Adrenal gland (tissue), 12 donors: ENCODE measurements around the gene PDF. TPM values are rescaled to one million over a fixed set of nuclear protein-coding genes. Genes with fewer than 3 reads are reported as not detected.

Experiments
- DNase-seq, 7 donors: peaks; one replicate each; pipeline ENCODE4 v3.0.0-alpha.2; 2019 to 2020
- H3K27ac ChIP-seq, 5 donors: fragments of 200-600 bp; sonication (generic) in 4 of 5; 1 replicate in 3 of 5; 2 replicates in 2 of 5; pipeline versions ENCODE4 v1.5.1 to v1.8.0; 2016 to 2020; ENCODE audit warnings: mild to moderate bottlenecking in 1 of 5
- H3K27me3 ChIP-seq: fragments of 200-600 bp; 2 replicates; pipeline ENCODE4 v1.8.0; 2021
- H3K36me3 ChIP-seq, 2 donors: fragments of 200-600 bp; replicated peaks in 1 of 2; 1 replicate in 1 of 2; 2 replicates in 1 of 2; pipeline versions ENCODE4 v1.5.1 to v1.8.0; 2018 to 2022
- H3K4me1 ChIP-seq, 2 donors: fragments of 200-600 bp; replicated peaks in 1 of 2; 1 replicate in 1 of 2; 2 replicates in 1 of 2; pipeline versions ENCODE4 v1.5.1 to v1.8.0; 2018 to 2021
- H3K4me3 ChIP-seq, 4 donors: fragments of 200-600 bp; sonication (generic) in 3 of 4; one replicate each; pipeline ENCODE4 v1.5.1; 2016 to 2018
- H3K9me3 ChIP-seq, 3 donors: fragments of 200-600 bp; sonication (generic) in 1 of 3; replicated peaks in 1 of 3; 1 replicate in 2 of 3; 2 replicates in 1 of 3; pipeline versions ENCODE4 v1.5.1 to v1.8.0; 2016 to 2021
- POLR2A ChIP-seq, 2 donors: fragments of 450-650 bp; IDR thresholded peaks; one replicate each; pipeline ENCODE4 v1.6.1; 2017; ENCODE audit warnings: antibody characterized with exemption in 2 of 2, mild to moderate bottlenecking in 2 of 2, moderate library complexity in 1 of 2
- WGBS, 4 donors: extraction: QIAGEN DNeasy Blood & Tissue Kit in 2 of 4; methylation state at CpG; one replicate each; pipeline versions ENCODE4 v1.1.5 to v1.1.7; 2013 to 2017; 5-methylcytosine and 5-hydroxymethylcytosine counted together
- intact Hi-C, 2 donors: fragments of 100-400 bp; cut with DNase I; formaldehyde crosslinking; loops; one replicate each; pipeline versions ENCODE4 v1.14.1 to v1.15.0; 2022 to 2023
- polyA plus RNA-seq, 3 donors: library from polyadenylated mRNA; stranded (reverse); fragments of 200-250 nt in 2 of 3; fragments of 350-450 nt in 1 of 3; fragmentation: Illumina TruSeq in 1 of 3; extraction: RNeasy Lipid Tissue Mini Kit (QIAGEN cat#74804) in 1 of 3; gene quantifications; one replicate each; pipeline ENCODE4 v1.2.3, GENCODE V29; 2013 to 2014
- total RNA-seq, 9 donors: library from RNA; depleted of rRNA in 4 of 9; stranded (reverse); fragments of >200 nt in 4 of 9; fragments of 120-200 nt in 1 of 9; fragmentation: NEBNext Ultra II Directional in 1 of 9; extraction: Animal tissue kit (Norgen Biotek cat#: 25700) in 1 of 9; gene quantifications; one replicate each; pipeline versions ENCODE4 v1.1.0 to v1.2.4, GENCODE V29; 2013 to 2023
- TF ChIP-seq, protein P1 (sequence below), 6 experiments: fragments of 450-650 bp in 4 of 6; fragments of 200-600 bp in 2 of 6; sonication (generic) in 1 of 6; IDR thresholded peaks; 1 replicate in 5 of 6; 2 replicates in 1 of 6; pipeline versions ENCODE4 v1.5.1 to v1.8.0; 2016 to 2021; ENCODE audit warnings: antibody characterized with exemption in 6 of 6, mild to moderate bottlenecking in 2 of 6, moderate library complexity in 1 of 6
- donor health status: healthy with polysubstance abuse.
- donor health status: Bipolar disorder and iron deficiency.
- donor health status: DM: yes; HTN: yes; CAD: no.
- donor health status: DM: no; HTN: no; CAD: no.
- donor health status: DM: no; HTN: no; CAD: no.
- donor health status: DM: yes; HTN: yes; CAD: no.

Gene PDF
- total and polyA plus RNA-seq, 12 donors = 1.2 to 61.9 (median 17.6) TPM

DNA sequence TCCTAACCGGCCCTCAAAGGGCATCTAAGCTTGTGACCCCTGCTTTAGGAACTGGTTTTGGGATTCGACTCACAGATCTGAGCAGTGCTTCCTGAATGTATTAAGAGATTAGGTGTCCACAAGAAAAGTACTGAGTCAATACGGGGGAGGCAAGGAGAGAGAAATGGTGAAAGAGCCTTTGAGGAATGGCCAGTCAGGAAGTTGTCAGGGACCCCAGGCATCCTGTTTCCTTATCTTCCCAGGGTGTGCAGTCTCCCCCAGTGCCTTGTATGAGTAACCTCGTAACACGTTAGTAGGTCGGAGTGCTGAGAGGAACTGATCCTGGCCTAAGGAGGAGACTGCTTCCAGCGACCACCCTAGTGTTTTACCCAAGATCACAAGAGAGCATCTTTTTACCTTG lies 37.6 kb upstream of the PDF start:
- H3K9me3 ChIP-seq = no peaks in the 10 kb centered on the region
- intact Hi-C loops = no loop called here
- H3K27me3 ChIP-seq = no peaks in the 10 kb centered on the region
- peak in 1 of 7 donors; percentile 39 for DNase-seq
- TF ChIP-seq, protein P1, sequence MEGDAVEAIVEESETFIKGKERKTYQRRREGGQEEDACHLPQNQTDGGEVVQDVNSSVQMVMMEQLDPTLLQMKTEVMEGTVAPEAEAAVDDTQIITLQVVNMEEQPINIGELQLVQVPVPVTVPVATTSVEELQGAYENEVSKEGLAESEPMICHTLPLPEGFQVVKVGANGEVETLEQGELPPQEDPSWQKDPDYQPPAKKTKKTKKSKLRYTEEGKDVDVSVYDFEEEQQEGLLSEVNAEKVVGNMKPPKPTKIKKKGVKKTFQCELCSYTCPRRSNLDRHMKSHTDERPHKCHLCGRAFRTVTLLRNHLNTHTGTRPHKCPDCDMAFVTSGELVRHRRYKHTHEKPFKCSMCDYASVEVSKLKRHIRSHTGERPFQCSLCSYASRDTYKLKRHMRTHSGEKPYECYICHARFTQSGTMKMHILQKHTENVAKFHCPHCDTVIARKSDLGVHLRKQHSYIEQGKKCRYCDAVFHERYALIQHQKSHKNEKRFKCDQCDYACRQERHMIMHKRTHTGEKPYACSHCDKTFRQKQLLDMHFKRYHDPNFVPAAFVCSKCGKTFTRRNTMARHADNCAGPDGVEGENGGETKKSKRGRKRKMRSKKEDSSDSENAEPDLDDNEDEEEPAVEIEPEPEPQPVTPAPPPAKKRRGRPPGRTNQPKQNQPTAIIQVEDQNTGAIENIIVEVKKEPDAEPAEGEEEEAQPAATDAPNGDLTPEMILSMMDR (IDR thresholded peaks at IDR 0.05) = no peak
- no peak for TF ChIP-seq POLR2A (IDR thresholded peaks at IDR 0.05)
- peaks cover 0 to 79% of the 10 kb centered on the region in 2 donors for H3K36me3 ChIP-seq
- H3K4me3 ChIP-seq = no peak overlapping the region
- no peak overlapping the region for H3K27ac ChIP-seq
- WGBS, 4 donors = 80 to 91% (median 86%) methylated on average over 7 of the region's 7 CpGs
- no peaks in the 10 kb centered on the region for H3K4me1 ChIP-seq

- no peak overlapping the region for H3K27ac ChIP-seq
- peaks cover 0 to 72% of the 10 kb centered on the region in 2 donors for H3K36me3 ChIP-seq
- no peaks in the 10 kb centered on the region for H3K27me3 ChIP-seq
- WGBS, 4 donors = 92 to 96% (median 95%) methylated on average over 7 of the region's 7 CpGs
- no peak overlapping the region for H3K4me3 ChIP-seq
- no peaks in the 10 kb centered on the region for H3K4me1 ChIP-seq
- DNase-seq = peak in 1 of 7 donors; percentile 33
- intact Hi-C loops = no loop called here
- no peaks in the 10 kb centered on the region for H3K9me3 ChIP-seq
- TF ChIP-seq, protein P1 (IDR thresholded peaks at IDR 0.05) = no peak
- TF ChIP-seq POLR2A (IDR thresholded peaks at IDR 0.05) = no peak
Measured at GRCh38 chr16:69366431-69366830, 36.0 kb upstream of the PDF start.

DNA sequence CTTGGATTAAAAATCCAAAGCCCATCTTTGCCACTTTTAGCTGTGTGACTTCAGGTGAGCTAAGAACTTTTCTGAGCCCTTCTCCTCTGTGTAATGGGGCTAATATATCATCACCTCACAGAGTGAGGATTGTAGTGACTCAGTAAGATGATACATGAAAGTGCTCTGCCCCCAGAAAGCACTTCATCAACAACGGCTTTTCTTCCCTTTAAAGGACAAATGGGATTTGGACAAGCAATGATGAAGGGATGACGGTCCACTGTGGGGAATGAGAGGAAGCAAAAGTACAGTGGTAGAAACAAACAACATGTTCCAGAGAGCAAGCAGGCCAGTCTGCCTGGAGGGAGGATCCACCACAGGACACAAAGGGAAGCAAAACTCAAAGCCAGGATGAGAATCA lies 35.5 kb upstream of the PDF start:
- H3K36me3 ChIP-seq = peaks cover 0 to 70% of the 10 kb centered on the region in 2 donors
- H3K4me1 ChIP-seq = no peaks in the 10 kb centered on the region
- peak in 1 of 7 donors; percentile 13 for DNase-seq
- H3K27ac ChIP-seq = no peak overlapping the region
- no peaks in the 10 kb centered on the region for H3K9me3 ChIP-seq
- WGBS, 4 donors = 64 to 84% (median 74%) methylated on average over 2 of the region's 2 CpGs
- TF ChIP-seq POLR2A (IDR thresholded peaks at IDR 0.05) = no peak
- TF ChIP-seq, protein P1 (IDR thresholded peaks at IDR 0.05) = no peak
- intact Hi-C loops = no loop called here
- no peaks in the 10 kb centered on the region for H3K27me3 ChIP-seq
- no peak overlapping the region for H3K4me3 ChIP-seq

DNA sequence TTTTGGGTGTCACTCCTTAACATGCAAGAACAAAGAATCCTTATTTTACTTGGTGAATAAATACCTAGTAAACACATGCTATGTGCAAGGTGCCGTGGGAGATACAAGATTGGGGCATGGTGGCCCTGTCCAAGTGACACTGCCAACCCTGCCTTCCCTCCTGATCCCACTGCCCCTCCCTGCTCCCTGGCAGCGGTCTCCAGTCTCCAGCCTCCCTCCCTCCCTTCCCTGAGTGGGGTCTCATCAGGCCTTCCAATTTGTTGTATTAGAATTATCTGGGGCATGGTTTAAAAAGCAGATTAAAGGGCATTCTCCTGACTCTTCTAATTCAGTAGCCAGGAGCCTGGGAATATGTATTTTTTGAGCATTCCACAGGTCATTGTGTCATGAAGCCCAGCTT lies 33.7 kb upstream of the PDF start:
- Histone ChIP-seq H3K27ac (no peak overlapping the region), H3K9me3 (no peaks in the 10 kb centered on the region), H3K27me3 (no peaks in the 10 kb centered on the region), H3K36me3 (peaks cover 0 to 62% of the 10 kb centered on the region in 2 donors), H3K4me3 (no peak overlapping the region), H3K4me1 (no peaks in the 10 kb centered on the region)
- TF ChIP-seq, protein P1 (IDR thresholded peaks at IDR 0.05) = no peak
- no peak for TF ChIP-seq POLR2A (IDR thresholded peaks at IDR 0.05)
- intact Hi-C loops = no loop called here
- 84 to 100% (median 94%) methylated on average over 2 of the region's 2 CpGs for WGBS, 4 donors
- peak in 1 of 7 donors; percentile 18 for DNase-seq
